HEK293 (cell line): Measurements from ENCODE around the gene NAALADL2.

Source experiments
- CTCF ChIP-seq: fragments of 450-650 bp; formaldehyde crosslinking; IDR thresholded peaks from 2 replicates; pipeline ENCODE4 v1.5.1; 2016; ENCODE audit warnings: missing biosample characterization, missing genetic modification characterization
- KLF16 ChIP-seq: fragments of 450-650 bp; formaldehyde crosslinking; IDR thresholded peaks from 2 replicates; pipeline ENCODE4 v1.5.1; 2017; ENCODE audit warnings: missing biosample characterization, missing genetic modification characterization
- ZNF292 ChIP-seq: fragments of 450-650 bp; formaldehyde crosslinking; IDR thresholded peaks from 2 replicates; pipeline ENCODE4 v1.5.1; 2016; ENCODE audit warnings: low read depth, missing biosample characterization, missing genetic modification characterization, borderline replicate concordance
- ZNF335 ChIP-seq: fragments of 450-650 bp; formaldehyde crosslinking; conservative IDR thresholded peaks from 2 replicates; pipeline ENCODE4 v1.5.1; 2016; ENCODE audit warnings: missing biosample characterization, missing genetic modification characterization

- TF ChIP-seq ZNF292 (tag by site-specific recombination): no peak
- TF ChIP-seq CTCF: no peak
- TF ChIP-seq ZNF335: no peak
- no peak for TF ChIP-seq KLF16 (tag by site-specific recombination)
These were observed 551.1 kb downstream of the NAALADL2 start for GRCh38 chr3:175410251-175410650.
